Retinal pigment epithelial cell (primary cell): Measurements from ENCODE around the gene CHI3L1.
"Not testable (repeated sequence)": the region's sequence is repeated elsewhere in the genome, so short reads cannot be mapped to it uniquely, and the experiment has no call there.

Source experiments
- DNase-seq: peaks from one replicate; pipeline ENCODE4 v3.0.0-alpha.2; 2010; ENCODE audit warnings: low read depth
- H3K4me3 ChIP-seq: 2 replicates; pipeline ENCODE4 v1.5.1; 2011; ENCODE audit warnings: mild to moderate bottlenecking, low read length, control low read depth, moderate library complexity
- CTCF ChIP-seq: conservative IDR thresholded peaks from 2 replicates; pipeline ENCODE4 v1.5.1; 2011; ENCODE audit warnings: low read depth, low read length, control low read depth, inconsistent platforms

CHI3L1 gene

GRCh38 chr1:203186446-203187303 is at the start of gene CHI3L1:
Gene CHI3L1 (minus strand): TSS chr1:203186704. CDS start chr1:203186623, 81 bp downstream.
- DNase-seq = no peak
- H3K4me3 ChIP-seq = no peak within 1 kb of the TSS
- no peak for TF ChIP-seq CTCF

GRCh38 chr1:203234901-203235300 is 48.4 kb upstream of the CHI3L1 start:
- DNase-seq, H3K4me3 ChIP-seq: not testable (repeated sequence)

GRCh38 chr1:203229471-203230135 is 43.1 kb upstream of the CHI3L1 start, which contains the start of gene CHIT1:
Gene CHIT1 (minus strand): TSS chr1:203229673. CDS start chr1:203229636, 37 bp downstream.
- DNase-seq = no peak
- TF ChIP-seq CTCF = no peak
- H3K4me3 ChIP-seq = no peak within 1 kb of the TSS

GRCh38 chr1:203228670-203229069 is 42.2 kb upstream of the CHI3L1 start:
- H3K4me3 ChIP-seq = no peak overlapping the region
- DNase-seq = no peak
- no peak for TF ChIP-seq CTCF

GRCh38 chr1:203227371-203228083 is 41.0 kb upstream of the CHI3L1 start:
- no peak overlapping the region for H3K4me3 ChIP-seq
- DNase-seq = no peak
- no peak for TF ChIP-seq CTCF

- H3K4me3 ChIP-seq = no peak overlapping the region
- no peak for DNase-seq
- no peak for TF ChIP-seq CTCF
Measured at GRCh38 chr1:203225071-203225470, 38.6 kb upstream of the CHI3L1 start.
